Ishikawa (cell line): ENCODE results near the gene CILP2.

Source experiments
- CEBPB ChIP-seq: IDR thresholded peaks from 2 replicates; pipeline ENCODE4 v1.6.1; 2012
- CREB1 ChIP-seq: IDR thresholded peaks from 2 replicates; pipeline ENCODE4 v1.6.1; 2012; ENCODE audit warnings: low read depth
- EGR1 ChIP-seq: IDR thresholded peaks from 2 replicates; pipeline ENCODE4 v1.6.1; 2012
- EP300 ChIP-seq: IDR thresholded peaks from 2 replicates; pipeline ENCODE4 v1.6.1; 2012; ENCODE audit warnings: borderline replicate concordance
- FOXM1 ChIP-seq: IDR thresholded peaks from 2 replicates; pipeline ENCODE4 v1.6.1; 2012; ENCODE audit warnings: low read depth, borderline replicate concordance
- NFIC ChIP-seq: IDR thresholded peaks from 2 replicates; pipeline ENCODE4 v1.6.1; 2012
- RAD21 ChIP-seq: IDR thresholded peaks from 2 replicates; pipeline ENCODE4 v1.6.1; 2012; ENCODE audit warnings: low read depth
- TAF1 ChIP-seq: IDR thresholded peaks from 2 replicates; pipeline ENCODE4 v1.6.1; 2012; ENCODE audit warnings: low read depth, mild to moderate bottlenecking
- TCF12 ChIP-seq: IDR thresholded peaks from 2 replicates; pipeline ENCODE4 v1.6.1; 2012; ENCODE audit warnings: low read depth
- TEAD4 ChIP-seq: IDR thresholded peaks from 2 replicates; pipeline ENCODE4 v1.6.1; 2012
- YY1 ChIP-seq: IDR thresholded peaks from 2 replicates; pipeline ENCODE4 v1.6.1; 2012; ENCODE audit warnings: low read depth
- ZBTB7A ChIP-seq: IDR thresholded peaks from 2 replicates; pipeline ENCODE4 v1.6.1; 2012; ENCODE audit warnings: low read depth
- TF ChIP-seq, protein P1 (sequence below): IDR thresholded peaks from 2 replicates; pipeline ENCODE4 v1.6.1; 2012
- TF ChIP-seq, protein P2 (sequence below): IDR thresholded peaks from 2 replicates; pipeline ENCODE4 v1.6.1; 2012; ENCODE audit warnings: low read depth, mild to moderate bottlenecking
- TF ChIP-seq, protein P3 (sequence below): IDR thresholded peaks from 2 replicates; pipeline ENCODE4 v1.6.1; 2012

The CILP2 gene

DNA sequence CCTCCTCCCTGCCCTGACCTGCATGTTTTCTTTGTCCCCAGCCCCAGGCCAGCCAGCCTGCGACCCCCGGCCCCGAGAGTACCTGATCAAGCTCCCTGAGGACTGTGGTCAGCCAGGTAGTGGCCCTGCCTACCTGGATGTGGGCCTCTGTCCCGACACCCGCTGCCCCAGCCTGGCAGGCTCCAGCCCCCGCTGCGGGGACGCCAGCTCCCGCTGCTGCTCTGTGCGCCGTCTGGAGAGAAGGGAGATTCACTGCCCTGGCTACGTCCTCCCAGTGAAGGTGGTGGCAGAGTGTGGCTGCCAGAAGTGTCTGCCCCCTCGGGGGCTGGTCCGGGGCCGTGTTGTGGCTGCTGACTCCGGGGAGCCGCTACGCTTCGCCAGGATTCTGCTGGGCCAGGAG, 5.6 kb downstream of the CILP2 start:
- no peak for TF ChIP-seq FOXM1
- TF ChIP-seq RAD21: no peak

DNA sequence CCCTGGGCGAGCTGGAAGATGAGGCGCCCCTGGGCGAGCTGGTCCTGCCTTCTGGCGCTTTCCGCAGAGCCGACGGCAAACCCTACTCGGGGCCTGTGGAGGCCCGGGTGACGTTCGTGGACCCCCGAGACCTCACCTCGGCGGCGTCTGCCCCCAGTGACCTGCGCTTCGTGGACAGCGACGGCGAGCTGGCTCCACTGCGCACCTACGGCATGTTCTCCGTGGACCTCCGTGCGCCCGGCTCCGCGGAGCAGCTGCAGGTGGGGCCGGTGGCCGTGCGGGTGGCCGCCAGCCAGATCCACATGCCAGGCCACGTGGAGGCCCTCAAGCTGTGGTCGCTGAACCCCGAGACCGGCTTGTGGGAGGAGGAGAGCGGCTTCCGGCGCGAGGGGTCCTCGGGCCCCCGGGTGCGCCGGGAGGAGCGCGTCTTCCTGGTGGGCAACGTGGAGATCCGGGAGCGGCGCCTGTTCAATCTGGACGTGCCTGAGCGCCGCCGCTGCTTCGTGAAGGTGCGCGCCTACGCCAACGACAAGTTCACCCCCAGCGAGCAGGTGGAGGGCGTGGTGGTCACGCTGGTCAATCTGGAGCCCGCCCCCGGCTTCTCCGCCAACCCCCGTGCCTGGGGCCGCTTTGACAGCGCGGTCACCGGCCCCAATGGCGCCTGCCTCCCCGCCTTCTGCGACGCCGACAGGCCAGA, 6.3 kb downstream of the CILP2 start:
- TF ChIP-seq TCF12 (no peak), YY1 (no peak), TEAD4 (no peak)

DNA sequence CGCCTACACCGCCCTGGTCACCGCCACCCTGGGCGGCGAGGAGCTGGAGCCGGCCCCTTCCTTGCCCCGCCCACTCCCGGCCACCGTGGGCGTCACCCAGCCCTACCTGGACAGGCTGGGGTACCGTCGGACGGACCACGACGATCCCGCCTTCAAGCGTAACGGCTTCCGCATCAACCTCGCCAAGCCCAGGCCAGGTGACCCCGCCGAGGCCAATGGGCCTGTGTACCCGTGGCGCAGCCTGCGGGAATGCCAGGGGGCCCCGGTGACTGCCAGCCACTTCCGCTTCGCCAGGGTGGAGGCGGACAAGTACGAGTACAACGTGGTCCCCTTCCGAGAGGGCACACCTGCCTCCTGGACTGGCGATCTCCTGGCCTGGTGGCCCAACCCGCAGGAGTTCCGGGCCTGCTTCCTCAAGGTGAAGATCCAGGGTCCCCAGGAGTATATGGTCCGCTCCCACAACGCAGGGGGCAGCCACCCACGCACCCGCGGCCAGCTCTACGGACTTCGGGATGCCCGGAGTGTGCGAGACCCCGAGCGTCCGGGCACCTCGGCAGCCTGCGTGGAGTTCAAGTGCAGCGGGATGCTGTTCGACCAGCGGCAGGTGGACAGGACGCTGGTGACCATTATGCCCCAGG, 7.0 kb downstream of the CILP2 start:
- TF ChIP-seq EP300 (no peak), CEBPB (no peak), RAD21 (no peak), TAF1 (no peak), TEAD4 (no peak), YY1 (no peak), NFIC (no peak), FOXM1 (no peak), EGR1 (no peak), TCF12 (no peak), CREB1 (no peak)
- TF ChIP-seq, protein P1, sequence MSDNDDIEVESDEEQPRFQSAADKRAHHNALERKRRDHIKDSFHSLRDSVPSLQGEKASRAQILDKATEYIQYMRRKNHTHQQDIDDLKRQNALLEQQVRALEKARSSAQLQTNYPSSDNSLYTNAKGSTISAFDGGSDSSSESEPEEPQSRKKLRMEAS: no peak
- TF ChIP-seq, protein P2, sequence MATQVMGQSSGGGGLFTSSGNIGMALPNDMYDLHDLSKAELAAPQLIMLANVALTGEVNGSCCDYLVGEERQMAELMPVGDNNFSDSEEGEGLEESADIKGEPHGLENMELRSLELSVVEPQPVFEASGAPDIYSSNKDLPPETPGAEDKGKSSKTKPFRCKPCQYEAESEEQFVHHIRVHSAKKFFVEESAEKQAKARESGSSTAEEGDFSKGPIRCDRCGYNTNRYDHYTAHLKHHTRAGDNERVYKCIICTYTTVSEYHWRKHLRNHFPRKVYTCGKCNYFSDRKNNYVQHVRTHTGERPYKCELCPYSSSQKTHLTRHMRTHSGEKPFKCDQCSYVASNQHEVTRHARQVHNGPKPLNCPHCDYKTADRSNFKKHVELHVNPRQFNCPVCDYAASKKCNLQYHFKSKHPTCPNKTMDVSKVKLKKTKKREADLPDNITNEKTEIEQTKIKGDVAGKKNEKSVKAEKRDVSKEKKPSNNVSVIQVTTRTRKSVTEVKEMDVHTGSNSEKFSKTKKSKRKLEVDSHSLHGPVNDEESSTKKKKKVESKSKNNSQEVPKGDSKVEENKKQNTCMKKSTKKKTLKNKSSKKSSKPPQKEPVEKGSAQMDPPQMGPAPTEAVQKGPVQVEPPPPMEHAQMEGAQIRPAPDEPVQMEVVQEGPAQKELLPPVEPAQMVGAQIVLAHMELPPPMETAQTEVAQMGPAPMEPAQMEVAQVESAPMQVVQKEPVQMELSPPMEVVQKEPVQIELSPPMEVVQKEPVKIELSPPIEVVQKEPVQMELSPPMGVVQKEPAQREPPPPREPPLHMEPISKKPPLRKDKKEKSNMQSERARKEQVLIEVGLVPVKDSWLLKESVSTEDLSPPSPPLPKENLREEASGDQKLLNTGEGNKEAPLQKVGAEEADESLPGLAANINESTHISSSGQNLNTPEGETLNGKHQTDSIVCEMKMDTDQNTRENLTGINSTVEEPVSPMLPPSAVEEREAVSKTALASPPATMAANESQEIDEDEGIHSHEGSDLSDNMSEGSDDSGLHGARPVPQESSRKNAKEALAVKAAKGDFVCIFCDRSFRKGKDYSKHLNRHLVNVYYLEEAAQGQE: no peak
- TF ChIP-seq, protein P3, sequence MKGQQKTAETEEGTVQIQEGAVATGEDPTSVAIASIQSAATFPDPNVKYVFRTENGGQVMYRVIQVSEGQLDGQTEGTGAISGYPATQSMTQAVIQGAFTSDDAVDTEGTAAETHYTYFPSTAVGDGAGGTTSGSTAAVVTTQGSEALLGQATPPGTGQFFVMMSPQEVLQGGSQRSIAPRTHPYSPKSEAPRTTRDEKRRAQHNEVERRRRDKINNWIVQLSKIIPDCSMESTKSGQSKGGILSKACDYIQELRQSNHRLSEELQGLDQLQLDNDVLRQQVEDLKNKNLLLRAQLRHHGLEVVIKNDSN: no peak

DNA sequence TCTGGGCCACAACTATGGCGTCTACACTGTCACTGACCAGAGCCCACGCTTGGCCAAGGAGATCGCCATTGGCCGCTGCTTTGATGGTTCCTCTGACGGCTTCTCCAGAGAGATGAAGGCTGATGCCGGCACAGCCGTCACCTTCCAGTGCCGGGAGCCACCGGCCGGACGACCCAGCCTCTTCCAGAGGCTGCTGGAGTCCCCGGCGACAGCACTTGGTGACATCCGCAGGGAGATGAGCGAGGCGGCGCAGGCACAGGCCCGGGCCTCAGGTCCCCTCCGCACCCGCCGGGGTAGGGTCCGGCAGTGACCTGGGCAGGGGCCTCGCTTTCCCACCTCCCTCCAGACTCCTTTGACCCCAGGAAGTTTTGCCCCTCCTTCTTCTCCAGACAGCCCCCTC, 7.6 kb downstream of the CILP2 start:
- TF ChIP-seq CEBPB (no peak), TCF12 (no peak), CREB1 (no peak), EGR1 (no peak), YY1 (no peak), TAF1 (no peak), NFIC (no peak), FOXM1 (no peak), ZBTB7A (no peak), EP300 (no peak)
- TF ChIP-seq, protein P1: no peak
- TF ChIP-seq, protein P3: no peak

DNA sequence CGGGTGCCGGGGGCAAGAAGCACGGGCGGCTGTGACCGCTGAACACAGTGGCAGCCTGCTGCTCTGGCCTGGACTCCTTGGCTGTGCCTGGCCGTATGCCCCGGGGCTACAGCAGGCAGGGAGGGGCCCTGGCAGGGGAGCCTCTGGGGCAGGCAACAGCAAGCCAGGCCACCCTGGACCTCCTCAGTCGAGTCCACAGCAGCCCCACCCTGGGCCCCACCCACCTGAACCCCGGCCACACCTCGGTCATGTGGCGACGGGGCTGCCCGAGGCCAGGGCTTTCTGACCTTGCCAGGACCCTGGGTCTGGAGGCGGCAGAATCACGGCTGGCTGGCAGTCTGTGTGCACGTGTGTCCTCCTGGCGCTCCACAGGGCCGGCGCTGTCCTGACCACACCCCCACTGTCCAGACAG, 8.7 kb downstream of the CILP2 start:
- TF ChIP-seq FOXM1 (no peak), EGR1 (no peak), EP300 (no peak), ZBTB7A (no peak), TAF1 (no peak), YY1 (no peak), RAD21 (no peak), CEBPB (no peak), TEAD4 (no peak), NFIC (no peak), TCF12 (no peak), CREB1 (no peak)
- TF ChIP-seq, protein P3: no peak
- TF ChIP-seq, protein P1: no peak
- TF ChIP-seq, protein P2: no peak
